ENCODE results near the gene IL1RAP.

DNA sequence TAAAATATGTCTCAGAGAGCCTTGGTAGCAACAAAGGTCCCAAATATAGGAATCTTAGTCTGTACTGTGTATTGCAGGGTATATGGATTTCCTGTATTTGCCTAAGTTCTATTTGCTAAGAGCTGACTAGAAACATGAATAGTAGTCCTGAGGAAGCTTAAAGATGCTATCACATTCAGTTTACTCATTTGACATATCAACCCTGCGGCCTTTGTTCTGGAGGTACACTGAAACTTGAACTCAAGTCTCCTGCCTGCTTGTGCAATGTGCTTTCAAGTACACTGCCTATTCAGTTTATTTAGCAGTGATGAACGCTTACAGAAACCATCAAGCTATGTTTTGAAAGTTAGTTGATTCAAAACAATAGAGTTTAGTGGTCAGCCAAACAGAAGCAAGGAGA lies 21.1 kb downstream of the IL1RAP start:
- TF ChIP-seq, protein P1, sequence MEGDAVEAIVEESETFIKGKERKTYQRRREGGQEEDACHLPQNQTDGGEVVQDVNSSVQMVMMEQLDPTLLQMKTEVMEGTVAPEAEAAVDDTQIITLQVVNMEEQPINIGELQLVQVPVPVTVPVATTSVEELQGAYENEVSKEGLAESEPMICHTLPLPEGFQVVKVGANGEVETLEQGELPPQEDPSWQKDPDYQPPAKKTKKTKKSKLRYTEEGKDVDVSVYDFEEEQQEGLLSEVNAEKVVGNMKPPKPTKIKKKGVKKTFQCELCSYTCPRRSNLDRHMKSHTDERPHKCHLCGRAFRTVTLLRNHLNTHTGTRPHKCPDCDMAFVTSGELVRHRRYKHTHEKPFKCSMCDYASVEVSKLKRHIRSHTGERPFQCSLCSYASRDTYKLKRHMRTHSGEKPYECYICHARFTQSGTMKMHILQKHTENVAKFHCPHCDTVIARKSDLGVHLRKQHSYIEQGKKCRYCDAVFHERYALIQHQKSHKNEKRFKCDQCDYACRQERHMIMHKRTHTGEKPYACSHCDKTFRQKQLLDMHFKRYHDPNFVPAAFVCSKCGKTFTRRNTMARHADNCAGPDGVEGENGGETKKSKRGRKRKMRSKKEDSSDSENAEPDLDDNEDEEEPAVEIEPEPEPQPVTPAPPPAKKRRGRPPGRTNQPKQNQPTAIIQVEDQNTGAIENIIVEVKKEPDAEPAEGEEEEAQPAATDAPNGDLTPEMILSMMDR (IDR thresholded peaks at IDR 0.05; ENCODE audit: extremely low read depth in 1 of 2, insufficient read depth in 1 of 2, low read depth in 1 of 2, low read length in 2 of 2), result no peak
- TF ChIP-seq JUN (IDR thresholded peaks at IDR 0.05; ENCODE audit: borderline replicate concordance, insufficient read depth, insufficient read length, low read depth) (no peak), POLR2AphosphoS5 (IDR thresholded peaks at IDR 0.05; ENCODE audit: insufficient read depth, low read depth, low read length) (no peak), POLR2A (IDR thresholded peaks at IDR 0.05; ENCODE audit: low read depth, low read length) (no peak), EZH2 (IDR thresholded peaks at IDR 0.05; ENCODE audit: borderline replicate concordance, low read depth, low read length, severe bottlenecking) (no peak)
- TF ChIP-seq, protein P2, sequence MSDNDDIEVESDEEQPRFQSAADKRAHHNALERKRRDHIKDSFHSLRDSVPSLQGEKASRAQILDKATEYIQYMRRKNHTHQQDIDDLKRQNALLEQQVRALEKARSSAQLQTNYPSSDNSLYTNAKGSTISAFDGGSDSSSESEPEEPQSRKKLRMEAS (IDR thresholded peaks at IDR 0.05; ENCODE audit: insufficient read depth, insufficient read length), result no peak

All from endothelial cell of umbilical vein (primary cell).